GM18519 (cell line): ENCODE measurements around the gene HAND1.

ENCODE experiments used
- ATAC-seq: cut with Tn5 transposase; IDR thresholded peaks from one replicate; pipeline ENCODE4 v1.9.1; 2021; ENCODE audit warnings: mild to moderate bottlenecking, moderate library complexity; ENCODE audit not compliant: unreplicated experiment, low FRiP score

The HAND1 gene

DNA sequence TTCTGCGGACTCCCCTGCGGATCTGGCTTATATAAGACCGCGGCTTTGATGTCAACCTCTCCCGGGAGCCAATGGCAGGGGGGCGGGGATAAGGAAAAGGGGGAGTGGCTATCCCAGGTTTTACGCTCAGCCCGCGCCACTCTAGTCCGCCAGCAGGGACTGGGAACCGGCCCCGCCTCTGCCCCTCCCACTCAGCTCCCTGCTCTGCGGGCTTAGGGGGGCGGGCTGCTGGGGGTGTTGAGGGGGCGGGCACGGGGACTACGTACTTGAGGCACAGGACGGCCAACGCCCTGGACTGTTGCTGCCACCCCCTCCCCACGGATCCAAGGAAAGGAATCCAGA, at the start of gene HAND1:
Gene HAND1 (minus strand): TSS at position 4 of the 342 bp plus-strand sequence. CDS start 219 bp downstream, outside the sequence.
- ATAC-seq: no peak

DNA sequence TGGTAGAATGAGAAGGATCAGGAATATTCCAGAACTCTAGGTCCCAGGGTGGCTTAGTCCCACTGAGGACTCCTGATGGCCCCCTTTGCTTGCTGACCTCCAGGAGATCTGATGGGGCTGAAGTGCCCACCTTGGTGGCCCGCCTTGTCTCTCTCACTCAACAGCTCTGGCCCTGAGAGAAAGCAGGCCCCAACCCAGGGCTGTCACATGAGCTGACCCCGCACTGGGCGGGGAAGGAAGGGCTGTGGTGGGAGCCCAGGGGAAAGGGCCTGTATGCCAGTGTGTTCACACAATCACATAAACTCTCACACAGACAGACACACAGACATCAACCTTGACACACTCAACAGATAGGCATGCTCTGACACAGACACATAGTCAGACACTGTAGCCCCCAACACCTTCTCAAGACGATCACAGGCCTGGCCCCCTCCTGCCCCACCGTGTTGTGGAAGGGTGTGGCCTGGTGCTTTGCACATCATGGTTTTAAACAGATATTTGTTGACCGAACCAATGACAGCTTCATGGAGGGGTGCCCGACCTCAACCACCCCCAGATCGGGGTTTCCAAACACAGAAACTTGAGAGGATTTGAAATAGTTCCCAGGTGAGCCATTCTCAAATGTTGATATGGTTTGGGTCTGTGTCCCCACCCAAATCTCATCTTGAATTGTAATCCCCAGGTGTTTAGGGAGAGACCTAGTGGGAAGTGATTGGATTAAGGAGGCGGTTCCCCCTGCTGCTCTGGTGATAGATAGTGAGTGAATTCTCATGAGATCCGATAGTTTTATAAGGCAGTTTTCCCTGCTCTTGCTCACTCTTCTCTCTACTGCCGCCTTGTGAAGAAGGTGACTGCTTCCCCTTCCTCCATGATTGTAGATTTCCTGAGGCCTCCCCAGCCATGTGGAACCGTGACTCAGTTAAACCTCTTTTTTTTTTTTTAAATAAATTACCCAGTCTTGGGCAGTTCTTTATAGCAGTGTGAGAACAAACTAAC, 48.5 kb upstream of the HAND1 start:
- ATAC-seq: no peak

DNA sequence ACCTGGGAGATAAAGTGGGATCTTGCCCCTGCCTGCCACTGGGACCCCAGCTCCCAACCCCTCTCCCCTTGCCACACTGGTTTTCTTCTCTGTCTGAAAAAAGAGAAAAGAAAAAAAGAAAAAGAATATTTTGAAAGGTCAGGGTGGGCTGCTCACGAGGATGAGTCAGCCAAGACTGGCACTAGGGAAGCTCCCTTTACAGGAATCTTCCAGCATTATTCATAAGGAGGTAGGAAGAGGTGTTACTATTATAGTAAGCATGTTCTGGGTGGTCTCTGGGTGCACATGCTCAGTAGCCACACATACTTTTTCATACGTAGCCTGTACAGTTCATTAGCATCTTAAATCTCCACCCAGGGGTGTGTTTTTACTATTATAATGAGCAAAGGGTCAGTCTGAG, 46.8 kb upstream of the HAND1 start:
- ATAC-seq: no peak

DNA sequence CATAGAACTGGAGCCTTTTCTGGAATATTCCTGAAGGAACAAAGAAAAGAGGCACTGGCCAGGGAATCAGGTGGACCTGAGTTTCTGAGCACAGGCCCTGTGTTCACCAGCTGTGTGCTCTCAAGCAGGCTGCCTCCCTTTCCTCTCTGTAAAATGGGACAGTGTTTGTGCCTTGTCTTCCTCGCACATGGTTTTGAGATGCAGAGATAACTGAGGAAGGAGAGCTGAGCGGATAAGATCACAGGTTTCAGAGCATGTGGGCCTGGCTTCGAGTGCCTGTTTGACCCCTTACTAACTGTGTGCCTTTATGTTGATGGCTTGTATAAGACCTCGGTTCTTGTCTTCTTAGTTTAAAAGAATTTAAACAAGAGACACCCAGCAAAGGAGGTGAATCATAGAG, 46.2 kb upstream of the HAND1 start:
- no peak for ATAC-seq

DNA sequence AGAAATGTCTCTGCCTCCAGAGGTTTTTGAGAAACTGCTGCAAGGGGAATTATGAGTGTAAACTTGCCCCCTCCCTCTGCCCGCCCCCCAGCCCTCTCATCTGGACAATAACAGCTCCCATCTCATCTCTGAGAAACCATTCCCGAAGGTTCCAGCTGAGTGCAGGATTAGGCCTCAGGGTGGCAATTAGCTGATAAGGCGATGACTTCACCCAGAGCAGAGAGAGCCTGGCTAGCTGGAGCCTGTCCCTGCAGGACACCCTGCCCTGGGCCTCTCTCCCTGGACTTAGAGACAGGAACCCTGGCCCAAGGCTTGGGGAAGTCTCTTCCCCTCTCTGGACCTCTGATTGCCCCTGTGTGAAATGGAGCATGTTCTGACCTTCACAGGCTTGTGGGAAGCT, 45.7 kb upstream of the HAND1 start:
- ATAC-seq: no peak

DNA sequence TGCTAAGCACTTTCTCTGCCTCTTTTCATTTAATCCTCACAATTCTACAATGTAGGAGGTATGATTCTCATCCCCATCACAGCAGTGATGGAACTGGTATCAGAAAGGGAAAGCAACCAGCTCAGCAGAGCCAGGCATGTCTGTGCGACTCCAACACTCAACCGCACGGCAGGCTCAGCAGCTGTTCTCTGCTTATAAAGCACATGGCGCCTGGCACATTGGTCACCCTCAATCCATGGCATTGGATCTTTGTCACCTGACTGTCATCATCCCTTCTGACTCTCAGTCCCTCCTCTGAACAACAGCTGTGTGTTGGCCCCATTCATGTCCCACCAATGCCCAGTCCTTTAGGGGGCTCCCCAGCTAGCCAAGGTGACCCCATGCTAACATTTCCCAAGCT, 45.1 kb upstream of the HAND1 start:
- no peak for ATAC-seq

DNA sequence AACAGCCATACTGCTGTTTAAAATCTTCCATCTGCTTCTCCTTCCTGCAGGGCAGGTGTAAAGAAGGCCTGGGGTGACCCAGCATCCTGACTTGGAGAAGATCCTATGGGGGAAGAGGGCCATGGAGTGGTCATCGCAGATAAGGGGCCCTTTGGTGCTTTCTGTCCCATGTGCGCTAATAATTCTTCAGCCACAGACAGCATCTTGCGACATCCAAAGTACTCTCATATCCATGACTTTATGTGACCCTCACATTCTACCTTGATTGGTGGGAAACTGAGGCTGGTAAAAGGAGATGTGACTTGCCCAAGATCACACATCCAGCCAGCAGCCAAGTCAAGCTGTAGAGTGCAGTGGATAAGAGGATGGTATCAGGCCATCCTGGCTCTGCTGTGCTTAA, 44.3 kb upstream of the HAND1 start:
- no peak for ATAC-seq

DNA sequence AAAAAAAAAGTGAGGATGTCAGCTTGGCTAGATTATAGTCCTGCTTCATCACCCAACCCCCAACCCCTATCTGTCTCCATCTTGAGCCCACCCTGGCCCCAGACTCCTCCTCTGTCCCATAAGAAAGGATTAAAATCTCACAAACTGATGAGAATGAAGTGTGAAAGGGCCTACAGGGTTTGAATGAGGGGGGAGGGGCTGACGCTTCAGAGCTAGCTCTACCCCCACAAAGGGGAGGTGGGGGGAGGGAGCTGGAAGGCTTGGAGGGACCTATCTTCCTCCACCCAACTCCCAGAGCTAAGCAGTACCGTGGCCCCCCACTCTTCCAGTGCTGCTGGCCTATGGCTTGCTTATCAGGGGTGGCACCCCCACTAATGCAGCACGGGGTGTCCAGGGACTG, 43.7 kb upstream of the HAND1 start:
- ATAC-seq: no peak

DNA sequence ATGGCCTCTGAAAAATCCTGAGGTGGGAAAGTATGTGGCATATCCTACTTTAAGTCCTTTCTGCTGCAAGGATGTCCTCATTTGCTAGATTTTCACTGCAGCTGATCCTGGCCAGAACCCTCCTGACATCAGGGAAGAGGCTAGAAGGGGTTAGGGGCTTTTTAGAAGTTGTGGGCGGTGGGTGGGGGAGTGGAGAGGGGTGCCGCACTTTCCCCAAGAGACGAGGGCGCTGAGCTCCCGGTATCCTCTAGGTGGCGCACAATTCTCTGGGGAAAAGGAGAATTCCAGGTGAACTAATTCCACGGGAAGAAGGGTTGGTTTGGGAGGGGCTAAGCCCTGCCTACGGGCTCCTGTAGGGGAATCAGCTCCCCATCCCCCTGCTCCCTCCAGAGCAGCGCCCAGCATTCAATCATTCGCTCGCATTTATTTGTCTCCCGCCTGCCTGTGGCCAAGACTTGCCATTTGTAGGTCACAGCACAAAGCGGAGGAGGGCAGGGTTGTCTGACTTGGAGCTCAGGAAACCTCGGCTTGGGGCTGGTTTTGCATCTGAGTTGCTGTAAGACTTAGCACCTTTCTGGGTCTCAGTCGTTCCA, 42.9 kb upstream of the HAND1 start:
- ATAC-seq: no peak

DNA sequence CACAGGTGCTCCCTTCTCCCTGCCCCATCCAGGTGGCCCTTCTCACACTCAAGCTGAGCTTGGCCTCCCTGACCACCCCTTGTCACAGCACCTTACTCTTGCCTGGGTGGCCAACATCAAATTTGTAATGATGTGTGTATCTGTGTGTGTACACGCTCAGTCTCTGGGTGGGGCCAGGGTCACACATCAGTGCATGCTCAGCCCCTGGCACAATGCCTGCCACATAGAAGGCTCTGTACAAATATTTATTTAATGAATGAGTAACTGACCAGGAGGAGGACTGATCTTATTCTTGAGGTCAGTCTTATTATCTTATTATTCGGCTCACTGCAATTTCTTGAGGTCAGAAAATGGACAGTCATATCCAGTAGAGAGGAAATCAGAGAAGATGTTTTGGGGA, 41.3 kb upstream of the HAND1 start:
- ATAC-seq: no peak

DNA sequence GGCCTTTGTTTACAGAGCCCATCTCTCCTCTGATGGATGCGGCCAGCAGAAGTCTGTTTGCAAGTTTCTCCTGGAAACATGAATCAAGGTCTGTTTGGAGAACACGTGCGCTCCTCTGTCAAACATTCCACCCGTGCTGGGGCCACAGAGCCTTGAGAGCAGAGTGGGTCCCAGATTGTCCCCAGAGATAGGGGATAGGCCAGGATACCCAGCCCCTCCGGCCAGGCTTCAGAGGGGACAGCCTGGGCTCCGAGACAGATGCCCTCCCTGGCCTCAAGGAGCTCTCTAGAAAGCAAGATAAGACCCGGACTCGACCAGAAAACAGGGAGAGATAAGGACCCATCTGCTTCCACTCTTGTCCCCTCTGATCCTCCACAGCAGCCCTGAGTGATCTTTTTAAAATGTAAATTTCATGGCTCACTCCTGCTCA, 40.4 kb upstream of the HAND1 start:
- ATAC-seq: no peak

DNA sequence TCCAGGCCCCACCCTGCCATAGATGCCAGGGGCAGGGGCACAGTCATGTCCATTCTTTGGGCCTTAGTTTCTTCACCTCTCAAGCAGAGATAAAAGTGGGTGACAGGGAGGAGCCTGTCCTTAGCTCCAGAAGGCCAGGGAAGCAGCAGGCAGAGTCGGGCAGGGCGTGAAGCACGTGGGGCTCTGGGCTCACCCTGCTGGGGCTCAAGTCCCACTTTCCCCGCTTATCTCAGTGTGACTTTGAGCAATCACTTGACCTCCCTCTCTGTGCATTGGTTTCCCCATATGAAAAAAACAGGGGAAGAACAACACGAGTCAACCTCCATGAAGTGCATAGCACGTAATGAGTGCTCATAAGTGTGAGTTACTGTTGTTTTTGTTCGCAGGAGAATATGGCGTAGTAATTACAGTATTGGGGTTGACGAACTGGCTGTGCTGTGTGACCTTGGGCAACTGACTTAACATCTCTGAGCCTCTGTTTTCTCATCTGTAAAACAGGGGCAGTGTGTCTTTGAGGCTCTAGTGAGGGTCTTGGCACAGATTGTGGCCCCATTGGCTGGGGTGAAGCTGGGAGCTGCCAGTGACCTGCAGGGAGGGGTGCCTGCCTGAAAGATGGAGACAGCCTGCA, 39.9 kb upstream of the HAND1 start:
- ATAC-seq: no peak

DNA sequence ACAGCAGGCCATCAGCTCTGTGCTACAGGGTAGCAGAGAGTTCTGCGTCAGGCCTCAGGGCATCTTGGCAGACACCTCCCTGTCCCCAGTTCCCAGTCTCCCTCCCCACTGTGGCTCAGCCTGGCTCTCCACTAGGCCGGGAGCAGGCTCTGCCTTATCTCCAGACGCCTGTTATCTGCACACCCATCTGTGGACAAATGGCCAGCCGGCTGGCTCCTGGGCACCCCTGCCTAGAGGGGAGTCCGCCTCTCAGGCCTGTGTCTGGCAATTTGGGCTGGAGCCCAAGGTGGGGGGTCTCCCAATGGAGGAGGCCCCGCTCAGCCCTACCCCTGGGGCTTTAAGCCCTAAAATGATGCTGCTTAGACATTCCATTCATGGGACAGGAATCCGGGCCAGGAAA, 39.2 kb upstream of the HAND1 start:
- ATAC-seq: no peak

DNA sequence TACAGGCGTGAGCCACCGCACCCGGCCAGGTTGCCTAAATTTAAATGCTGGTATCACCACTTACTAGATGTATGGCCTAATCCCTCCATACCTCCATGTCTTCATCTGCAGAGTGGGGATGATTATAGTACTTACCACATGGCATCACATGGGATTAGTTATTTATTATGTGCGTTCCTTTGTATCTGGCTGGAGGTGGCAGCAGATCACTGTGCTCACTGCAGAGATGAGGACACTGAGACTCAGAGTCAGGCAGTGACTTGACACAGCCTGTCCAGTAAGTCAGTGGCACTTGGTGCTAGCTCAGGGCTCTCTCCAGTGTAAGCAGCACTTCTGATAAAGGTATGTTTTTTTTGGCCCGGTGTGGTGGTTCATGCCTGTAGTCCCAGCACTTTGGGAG, 38.4 kb upstream of the HAND1 start:
- ATAC-seq: no peak

DNA sequence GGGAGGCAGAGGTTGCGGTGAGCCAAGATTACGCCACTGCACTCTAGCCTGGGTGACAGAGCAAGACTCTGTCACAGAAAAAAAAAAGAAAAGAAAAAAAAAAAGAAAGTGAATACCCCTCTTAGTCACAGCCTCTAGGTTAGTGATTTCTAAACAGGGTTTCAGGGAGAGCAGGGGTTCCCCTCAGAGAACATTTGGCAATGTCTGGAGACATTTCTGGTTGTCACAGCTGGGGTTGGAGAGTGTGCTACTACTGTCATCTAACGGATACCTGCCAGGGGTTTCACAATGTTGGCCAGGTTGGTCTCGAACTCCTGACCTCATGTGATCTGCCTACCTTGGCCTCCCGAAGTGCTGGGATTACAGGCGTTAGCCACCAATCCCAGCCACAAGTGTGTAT, 37.5 kb upstream of the HAND1 start:
- ATAC-seq: peak; percentile 73

DNA sequence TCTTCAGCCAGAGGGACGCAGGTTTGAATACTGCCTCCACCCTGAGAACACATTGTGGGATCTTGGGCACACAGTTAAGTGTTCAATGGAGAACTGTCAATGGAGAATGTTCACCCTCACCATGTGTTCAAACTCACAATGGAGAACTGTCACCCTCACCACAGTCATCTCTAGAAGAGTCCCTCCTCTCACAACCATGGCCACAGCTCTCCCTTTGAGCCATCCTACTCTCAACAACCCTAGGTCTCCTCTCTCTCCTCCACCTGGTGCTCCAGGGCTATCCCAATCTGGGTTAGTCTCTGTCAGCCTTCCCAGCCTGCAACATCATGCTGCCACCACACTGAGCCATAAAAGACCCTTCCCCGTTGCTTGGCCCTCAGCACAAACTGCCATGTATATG, 36.3 kb upstream of the HAND1 start:
- no peak for ATAC-seq

DNA sequence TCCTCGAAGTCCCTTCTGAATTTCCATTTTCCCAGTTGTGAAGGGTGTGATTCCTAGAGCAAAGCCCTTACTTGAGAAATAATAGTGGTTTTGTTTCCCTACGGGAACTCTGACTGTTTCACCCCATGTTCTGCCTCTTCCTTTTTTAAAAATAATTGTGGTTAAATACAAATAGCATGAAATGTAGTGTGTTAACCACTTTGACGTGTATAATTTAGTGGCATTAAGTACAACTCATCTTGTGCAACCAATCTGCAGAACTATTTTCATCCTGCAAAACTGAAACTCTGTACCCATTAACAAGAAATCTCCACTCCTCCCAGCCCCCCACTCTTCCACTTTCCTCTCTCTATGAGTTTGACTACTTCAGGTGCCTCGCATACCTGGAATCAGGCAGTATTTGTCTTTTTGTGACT, 35.6 kb upstream of the HAND1 start:
- no peak for ATAC-seq

DNA sequence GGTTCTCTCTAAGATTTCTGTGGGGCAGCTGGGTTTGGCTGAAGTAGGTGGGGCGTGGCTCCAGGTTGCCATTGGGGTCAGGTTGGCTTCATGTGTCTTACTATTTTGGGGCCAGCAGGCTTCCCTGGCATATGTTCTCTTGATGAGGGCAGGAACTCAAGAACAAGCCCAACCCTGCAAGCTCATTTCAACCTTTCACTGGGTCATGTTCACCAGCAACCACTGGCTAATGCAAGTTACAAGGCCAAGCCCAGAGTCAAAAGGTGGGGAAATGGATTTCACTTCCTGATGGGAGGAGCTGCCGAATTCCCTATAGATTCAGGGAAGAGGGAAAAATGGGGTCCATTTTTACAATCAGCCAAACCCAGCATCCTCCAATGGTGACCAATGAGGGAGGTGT, 34.0 kb upstream of the HAND1 start:
- no peak for ATAC-seq

DNA sequence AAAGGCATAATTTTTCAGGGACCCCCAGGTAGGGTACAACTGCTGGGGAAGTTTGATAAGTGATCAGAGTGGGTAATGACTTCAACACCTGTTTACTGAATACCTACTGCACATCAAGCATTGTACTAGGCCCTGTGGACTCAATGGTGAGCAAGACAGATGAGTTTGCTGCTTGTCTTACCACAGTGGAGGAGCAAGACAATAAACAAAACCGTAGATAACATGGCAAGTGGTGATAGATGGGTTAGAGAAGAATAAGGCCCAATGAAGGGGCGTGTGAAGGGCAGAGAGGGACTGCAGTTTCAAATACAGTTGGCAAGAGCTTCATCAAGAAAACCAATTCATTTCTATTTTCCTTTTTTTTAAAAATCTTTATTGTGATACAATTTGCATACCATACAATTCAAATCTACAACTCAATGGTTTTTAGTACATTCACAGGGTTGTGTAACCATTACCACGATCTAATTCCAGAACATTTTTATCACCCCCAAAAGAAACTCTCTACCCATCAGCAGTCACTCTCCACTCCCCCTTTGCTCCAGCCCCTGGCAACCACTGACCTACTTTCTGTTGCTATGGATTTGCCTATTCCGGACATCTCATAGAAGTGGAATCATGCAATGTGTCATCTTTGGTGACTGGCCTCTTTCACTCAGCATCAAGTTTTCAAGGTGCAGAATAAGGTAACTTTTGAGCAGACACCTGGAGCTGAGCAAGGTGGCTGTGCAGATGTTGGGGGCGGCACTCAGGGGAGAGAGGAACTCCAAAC, 31.9 kb upstream of the HAND1 start:
- no peak for ATAC-seq

DNA sequence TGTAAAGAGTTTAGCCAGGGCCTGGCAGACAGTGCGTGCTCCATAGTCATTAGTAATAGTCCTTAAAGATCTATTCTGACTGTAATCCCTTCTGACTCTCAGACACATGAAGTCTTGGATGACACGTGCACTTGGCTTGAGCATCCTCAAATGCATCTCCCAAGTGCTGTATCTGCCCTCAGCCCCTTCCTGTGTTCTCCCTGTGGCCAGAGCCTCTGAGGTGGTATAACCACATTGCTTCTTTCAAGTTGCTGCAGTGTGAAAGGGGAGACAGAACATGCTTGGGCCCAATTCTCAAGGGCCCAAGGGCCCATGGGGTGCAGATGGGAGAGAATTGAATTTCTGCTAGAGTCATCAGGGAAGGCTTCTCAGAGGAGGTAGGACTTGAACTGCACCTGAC, 30.1 kb upstream of the HAND1 start:
- no peak for ATAC-seq

DNA sequence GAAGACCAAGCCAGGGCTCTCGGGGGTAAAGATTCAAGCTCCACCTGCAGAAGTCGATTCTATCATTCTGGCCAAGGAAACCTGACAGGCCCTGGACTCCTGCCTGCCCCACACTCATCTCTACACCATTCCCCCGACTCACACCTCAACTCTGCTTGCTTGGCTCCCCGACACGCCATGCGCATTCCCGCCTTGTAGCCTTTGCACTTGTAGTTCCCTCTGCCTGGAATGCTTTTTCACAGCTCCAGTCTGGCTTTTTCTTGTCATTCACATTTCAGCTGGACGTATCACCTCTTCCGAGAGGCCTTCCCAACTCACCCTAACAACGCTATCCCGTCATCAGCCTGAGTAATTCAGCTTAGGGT, 28.7 kb upstream of the HAND1 start:
- no peak for ATAC-seq
